Thyroid gland (tissue), 4 donors: ENCODE data around the gene ATE1. TPM values are rescaled to one million over a fixed set of nuclear protein-coding genes. Genes with fewer than 3 reads are reported as not detected.

Experiments used
- DNase-seq, 2 donors: peaks; one replicate each; pipeline ENCODE4 v3.0.0-alpha.2; 2019
- H3K27ac ChIP-seq, 3 donors: fragments of 200-600 bp; sonication (generic); 1 replicate in 2 of 3; 2 replicates in 1 of 3; pipeline ENCODE4 v1.5.1; 2016 to 2019; ENCODE audit warnings: mild to moderate bottlenecking in 1 of 3, moderate library complexity in 1 of 3
- H3K27me3 ChIP-seq: fragments of 200-600 bp; sonication (generic); one replicate; pipeline ENCODE4 v1.5.1; 2019
- H3K36me3 ChIP-seq, 2 donors: fragments of 200-600 bp; sonication (generic); one replicate each; pipeline ENCODE4 v1.5.1; 2016 to 2019
- H3K4me1 ChIP-seq, 2 donors: fragments of 200-600 bp; sonication (generic); one replicate each; pipeline ENCODE4 v1.5.1; 2017 to 2019
- H3K4me3 ChIP-seq, 3 donors: fragments of 200-600 bp; sonication (generic); replicated peaks in 1 of 3; 1 replicate in 2 of 3; 2 replicates in 1 of 3; pipeline ENCODE4 v1.5.1; 2016; ENCODE audit warnings: mild to moderate bottlenecking in 1 of 3
- H3K9me3 ChIP-seq: fragments of 200-600 bp; sonication (generic); one replicate; pipeline ENCODE4 v1.5.1; 2017
- CTCF ChIP-seq, 6 experiments: fragments of 200-600 bp in 3 of 6; fragments of 450-650 bp in 3 of 6; sonication (generic) in 3 of 6; IDR thresholded peaks; one replicate each; pipeline ENCODE4 v1.5.1; 2016 to 2019; ENCODE audit warnings: antibody characterized with exemption in 6 of 6, mild to moderate bottlenecking in 2 of 6, inconsistent platforms in 1 of 6, moderate library complexity in 1 of 6
- POLR2A ChIP-seq, 2 donors: fragments of 450-650 bp; IDR thresholded peaks; one replicate each; pipeline ENCODE4 v1.6.1; 2017; ENCODE audit warnings: antibody characterized with exemption in 2 of 2, mild to moderate bottlenecking in 2 of 2, moderate library complexity in 1 of 2
- WGBS, 2 donors: methylation state at CpG; one replicate each; pipeline ENCODE4 v1.1.5; 2017; 5-methylcytosine and 5-hydroxymethylcytosine counted together
- intact Hi-C: fragments of 100-400 bp; cut with DNase I; formaldehyde crosslinking; loops from one replicate; pipeline ENCODE4 v1.15.1; 2023
- total RNA-seq, 4 donors: library from RNA; depleted of rRNA; stranded (reverse); fragments of >200 nt; gene quantifications; one replicate each; pipeline ENCODE4 v1.2.3, GENCODE V29; 2016

The ATE1 gene
- total RNA-seq, 4 donors from 2014 or later: 47.3 to 66.0 (median 58.0) TPM

- peaks cover 0 to under 1% of the 10 kb centered on the region in 2 donors for H3K4me1 ChIP-seq
- intact Hi-C loops: no loop called here
- DNase-seq: no peak
- no peak overlapping the region for H3K4me3 ChIP-seq
- no peaks in the 10 kb centered on the region for H3K9me3 ChIP-seq
- WGBS, 2 donors: 86 to 88% methylated on average over 7 of the region's 7 CpGs
- no peak overlapping the region for H3K27ac ChIP-seq
- no peaks in the 10 kb centered on the region for H3K27me3 ChIP-seq
- no peak for TF ChIP-seq CTCF (IDR thresholded peaks at IDR 0.05)
- no peak for TF ChIP-seq POLR2A (IDR thresholded peaks at IDR 0.05)
- H3K36me3 ChIP-seq: peaks cover 4 to 19% of the 10 kb centered on the region in 2 donors
These were observed 28.6 kb upstream of the ATE1 start for GRCh38 chr10:121956111-121957061.

- H3K27ac ChIP-seq: no peak overlapping the region
- no peak for DNase-seq
- H3K9me3 ChIP-seq: no peaks in the 10 kb centered on the region
- intact Hi-C loops: no loop called here
- H3K36me3 ChIP-seq: peaks cover 0 to 3% of the 10 kb centered on the region in 2 donors
- H3K4me3 ChIP-seq: no peak overlapping the region
- H3K27me3 ChIP-seq: no peaks in the 10 kb centered on the region
- peaks cover 6 to 12% of the 10 kb centered on the region in 2 donors for H3K4me1 ChIP-seq
- WGBS, 2 donors: 93 to 94% methylated on average over 5 of the region's 5 CpGs
- TF ChIP-seq CTCF (IDR thresholded peaks at IDR 0.05) (no peak), POLR2A (IDR thresholded peaks at IDR 0.05) (no peak)
These were observed 24.4 kb upstream of the ATE1 start for GRCh38 chr10:121952226-121952625.

GRCh38 chr10:121949451-121949850 lies 21.6 kb upstream of the ATE1 start:
- no peaks in the 10 kb centered on the region for H3K36me3 ChIP-seq
- no peak for TF ChIP-seq POLR2A (IDR thresholded peaks at IDR 0.05)
- TF ChIP-seq CTCF (IDR thresholded peaks at IDR 0.05): no peak
- peaks cover 6 to 12% of the 10 kb centered on the region in 2 donors for H3K4me1 ChIP-seq
- intact Hi-C loops: no loop called here
- no peaks in the 10 kb centered on the region for H3K27me3 ChIP-seq
- H3K9me3 ChIP-seq: no peaks in the 10 kb centered on the region
- no peak for DNase-seq
- no peak overlapping the region for H3K27ac ChIP-seq
- WGBS, 2 donors: 33 to 46% methylated on average over 3 of the region's 3 CpGs
- H3K4me3 ChIP-seq: no peak overlapping the region

GRCh38 chr10:121949049-121949448 lies 21.2 kb upstream of the ATE1 start:
- peaks cover 6 to 12% of the 10 kb centered on the region in 2 donors for H3K4me1 ChIP-seq
- intact Hi-C loops: no loop called here
- H3K9me3 ChIP-seq: no peaks in the 10 kb centered on the region
- no peaks in the 10 kb centered on the region for H3K36me3 ChIP-seq
- WGBS, 2 donors: 24 to 37% methylated on average over 2 of the region's 2 CpGs
- H3K27me3 ChIP-seq: no peaks in the 10 kb centered on the region
- no peak for DNase-seq
- H3K4me3 ChIP-seq: no peak overlapping the region
- no peak overlapping the region for H3K27ac ChIP-seq
- TF ChIP-seq CTCF (IDR thresholded peaks at IDR 0.05) (no peak), POLR2A (IDR thresholded peaks at IDR 0.05) (no peak)
